Measurements from ENCODE around the gene SIKE1.

GRCh38 chr1:114728553-114728952 is 51.9 kb downstream of the SIKE1 start:
- TF ChIP-seq EZH2 (IDR thresholded peaks at IDR 0.05): no peak
- TF ChIP-seq POLR2AphosphoS5 (IDR thresholded peaks at IDR 0.05; ENCODE audit: borderline replicate concordance, low read depth, low read length): no peak
- TF ChIP-seq FOXP2 (optimal IDR thresholded peaks at IDR 0.05; ENCODE audit: control extremely low read depth, extremely low read length, insufficient read depth): no peak
